IPS-15b (cell line): Measurements from ENCODE around the gene EFNA5.

Source experiments
- H3K27me3 ChIP-seq: one replicate; pipeline ENCODE4 v1.6.1; 2013; ENCODE audit warnings: low read length; ENCODE audit not compliant: control insufficient read depth, insufficient read depth
- H3K36me3 ChIP-seq: one replicate; pipeline ENCODE4 v1.6.1; 2013; ENCODE audit warnings: low read length; ENCODE audit not compliant: control insufficient read depth, insufficient read depth
- H3K4me1 ChIP-seq: one replicate; pipeline ENCODE4 v1.6.1; 2013; ENCODE audit warnings: mild to moderate bottlenecking, low read length; ENCODE audit not compliant: control insufficient read depth, insufficient read depth
- H3K4me3 ChIP-seq: one replicate; pipeline ENCODE4 v1.5.1; 2013; ENCODE audit warnings: low read depth, low read length
- H3K9ac ChIP-seq: one replicate; pipeline ENCODE4 v1.6.1; 2013; ENCODE audit warnings: low read depth, mild to moderate bottlenecking, low read length
- H3K9me3 ChIP-seq: one replicate; pipeline ENCODE4 v1.6.1; 2013; ENCODE audit warnings: mild to moderate bottlenecking, low read length; ENCODE audit not compliant: control insufficient read depth, insufficient read depth

Gene EFNA5

DNA sequence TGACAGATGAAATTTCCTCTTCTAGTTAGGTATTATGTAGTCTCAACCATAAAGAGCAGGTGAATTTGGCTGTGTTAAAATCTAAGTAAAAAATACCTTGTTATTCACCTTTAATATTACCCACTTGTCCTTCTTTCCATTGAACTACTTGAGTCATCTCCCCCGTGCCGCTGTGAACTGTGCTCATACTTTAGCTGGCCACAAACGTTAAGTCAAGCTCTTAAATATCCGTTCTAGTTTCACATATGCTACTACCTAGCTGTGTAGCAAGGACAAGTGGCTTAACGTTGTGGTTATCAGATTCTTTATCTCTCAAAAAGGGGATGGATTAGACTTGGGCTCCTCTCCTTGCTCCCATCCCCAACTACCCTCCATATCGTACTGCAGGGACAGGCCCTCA, 110.4 kb downstream of the EFNA5 start:
- Histone ChIP-seq H3K9me3 (no peaks in the 10 kb centered on the region), H3K4me1 (peaks cover 32% of the 10 kb centered on the region), H3K27me3 (no peaks in the 10 kb centered on the region), H3K9ac (no peak overlapping the region), H3K36me3 (no peaks in the 10 kb centered on the region), H3K4me3 (no peak overlapping the region)

DNA sequence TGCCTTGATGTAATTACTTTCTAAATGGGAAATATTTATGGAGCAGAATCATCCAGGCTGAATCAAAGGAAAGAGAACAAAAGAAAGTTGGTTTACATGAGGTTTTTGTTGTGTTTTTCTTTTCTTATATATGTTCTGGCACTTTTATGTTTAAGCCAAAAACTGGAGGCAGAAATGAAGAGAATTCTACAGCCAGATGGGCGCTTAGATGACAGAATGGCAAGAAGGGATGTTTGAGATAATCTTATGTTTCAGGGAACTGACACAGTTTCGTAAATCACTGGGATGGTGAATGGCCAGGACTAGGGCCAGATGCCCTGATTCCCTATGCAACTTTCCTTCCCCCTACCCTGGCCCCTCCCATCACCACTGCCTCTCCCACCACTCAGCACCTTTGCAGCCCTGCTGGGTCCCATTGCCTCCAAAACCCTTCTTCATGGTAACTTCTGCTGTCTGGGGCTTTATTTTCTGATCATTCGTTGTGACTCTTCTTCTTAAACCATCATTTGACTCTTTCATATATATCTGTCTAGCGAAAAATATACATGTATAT, 111.8 kb downstream of the EFNA5 start:
- H3K9me3 ChIP-seq = no peaks in the 10 kb centered on the region
- no peak overlapping the region for H3K4me3 ChIP-seq
- H3K27me3 ChIP-seq = no peaks in the 10 kb centered on the region
- no peak overlapping the region for H3K9ac ChIP-seq
- H3K4me1 ChIP-seq = peaks cover 21% of the 10 kb centered on the region
- no peaks in the 10 kb centered on the region for H3K36me3 ChIP-seq

DNA sequence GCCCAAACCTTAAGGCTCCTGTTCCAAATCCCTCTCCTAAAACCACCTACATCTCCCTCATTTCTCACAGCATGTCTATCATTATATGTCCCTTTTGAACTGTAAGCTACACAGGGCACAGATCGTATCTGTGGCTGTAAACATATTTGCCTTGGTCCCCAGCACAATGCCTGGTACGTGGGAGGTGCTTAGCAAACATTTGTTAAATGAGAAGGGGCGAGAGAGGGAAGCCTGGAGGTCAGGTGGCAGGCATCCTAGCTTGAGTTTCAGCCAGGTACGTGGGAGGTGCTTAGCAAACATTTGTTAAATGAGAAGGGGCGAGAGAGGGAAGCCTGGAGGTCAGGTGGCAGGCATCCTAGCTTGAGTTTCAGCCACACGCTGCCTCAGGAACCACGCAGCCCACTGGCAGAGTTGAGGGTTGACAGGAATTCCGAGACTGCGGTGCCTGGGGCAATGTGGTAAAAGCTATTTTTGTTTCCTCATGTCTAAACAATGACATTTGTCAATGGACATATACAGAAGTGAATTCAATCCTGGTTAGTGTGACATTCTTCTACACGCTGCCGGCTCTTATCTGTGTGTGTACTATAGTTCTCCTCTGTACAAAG, 113.6 kb downstream of the EFNA5 start:
- no peaks in the 10 kb centered on the region for H3K36me3 ChIP-seq
- H3K9ac ChIP-seq = no peak overlapping the region
- H3K9me3 ChIP-seq = no peaks in the 10 kb centered on the region
- no peak overlapping the region for H3K4me3 ChIP-seq
- H3K27me3 ChIP-seq = no peaks in the 10 kb centered on the region
- H3K4me1 ChIP-seq = peaks cover 21% of the 10 kb centered on the region

DNA sequence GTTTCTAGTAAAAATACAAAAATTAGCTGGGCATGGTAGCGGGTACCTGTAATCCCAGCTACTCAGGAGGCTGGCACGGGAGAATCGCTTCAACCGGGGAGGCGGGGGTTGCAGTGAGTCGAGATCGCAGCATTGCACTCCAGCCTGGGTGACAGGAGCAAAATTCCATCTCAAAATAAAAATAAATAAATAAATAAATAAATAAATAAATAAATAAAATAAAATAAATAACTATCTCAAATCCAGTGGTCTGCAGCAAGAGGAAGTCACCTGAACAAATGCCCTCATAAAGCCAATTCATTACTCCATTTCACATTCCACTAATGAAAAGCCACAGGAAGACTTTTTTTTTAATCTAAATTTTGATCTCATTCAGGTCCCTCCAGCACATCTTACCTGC, 114.2 kb downstream of the EFNA5 start:
- H3K4me3 ChIP-seq = no peak overlapping the region
- H3K9ac ChIP-seq = no peak overlapping the region
- H3K36me3 ChIP-seq = no peaks in the 10 kb centered on the region
- H3K27me3 ChIP-seq = no peaks in the 10 kb centered on the region
- H3K4me1 ChIP-seq = peaks cover 21% of the 10 kb centered on the region
- no peaks in the 10 kb centered on the region for H3K9me3 ChIP-seq

DNA sequence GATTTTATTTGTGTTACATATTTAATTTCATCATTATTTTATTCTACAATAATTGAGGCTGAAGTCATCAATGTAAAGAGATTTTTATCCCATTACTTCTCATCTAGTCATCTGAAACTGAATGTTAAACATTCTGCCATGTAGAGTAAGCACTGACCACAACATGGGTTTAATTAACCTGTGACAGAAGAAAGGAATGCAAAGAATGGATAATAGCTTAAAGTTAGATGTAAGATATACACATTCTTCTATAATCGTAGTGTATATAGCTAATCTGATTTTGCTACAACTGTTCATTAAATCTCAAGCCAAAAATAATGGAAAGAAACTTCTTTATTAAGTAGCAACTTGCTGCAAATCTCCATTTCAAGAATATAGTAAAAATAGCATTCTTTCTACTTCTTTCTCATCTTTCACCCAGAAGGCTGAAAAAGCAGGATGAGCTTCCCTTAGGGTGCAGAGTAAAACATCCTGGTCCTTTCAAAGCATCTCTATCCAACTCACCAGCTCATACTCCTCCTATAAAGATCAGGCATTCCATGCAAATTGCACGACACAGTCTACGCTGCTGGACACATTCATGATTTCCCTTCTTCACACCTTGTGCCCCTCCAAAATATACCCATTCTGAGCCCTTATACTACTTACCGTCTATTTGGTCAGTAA, 115.2 kb downstream of the EFNA5 start:
- H3K9ac ChIP-seq = no peak overlapping the region
- peaks cover 19% of the 10 kb centered on the region for H3K4me1 ChIP-seq
- H3K36me3 ChIP-seq = no peaks in the 10 kb centered on the region
- no peaks in the 10 kb centered on the region for H3K9me3 ChIP-seq
- no peak overlapping the region for H3K4me3 ChIP-seq
- no peaks in the 10 kb centered on the region for H3K27me3 ChIP-seq

DNA sequence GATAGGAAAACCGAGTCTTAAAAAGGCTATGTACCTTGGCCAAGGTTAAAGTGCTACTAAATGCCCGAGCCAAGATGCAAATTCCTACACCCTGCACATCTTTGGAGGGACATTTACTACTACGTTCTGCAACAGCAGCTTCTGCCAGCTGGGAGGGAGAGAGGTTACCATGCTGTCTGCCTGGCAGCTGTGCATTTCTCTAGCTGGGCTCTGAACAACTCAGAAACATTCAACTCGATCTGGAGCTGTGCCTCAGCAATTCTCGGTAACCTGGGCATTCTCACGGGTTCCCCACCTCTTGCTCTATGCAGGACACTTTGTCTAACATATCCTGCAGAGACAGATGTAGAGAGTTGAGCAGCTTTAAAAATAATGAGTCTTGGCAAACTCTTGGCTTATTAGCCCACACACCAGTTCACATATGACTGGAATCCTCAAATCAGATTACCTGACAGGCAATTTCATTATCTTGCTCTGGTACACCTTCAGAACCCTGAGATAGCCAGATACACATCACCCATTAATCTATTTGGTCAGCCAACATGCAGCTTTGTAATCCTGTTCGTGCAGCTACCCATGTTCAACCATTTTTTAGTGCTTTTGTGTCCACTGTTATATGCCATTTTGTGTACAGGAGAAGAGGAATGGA, 115.8 kb downstream of the EFNA5 start:
- no peak overlapping the region for H3K9ac ChIP-seq
- H3K4me1 ChIP-seq = peaks cover 19% of the 10 kb centered on the region
- H3K36me3 ChIP-seq = no peaks in the 10 kb centered on the region
- no peak overlapping the region for H3K4me3 ChIP-seq
- H3K9me3 ChIP-seq = no peaks in the 10 kb centered on the region
- no peaks in the 10 kb centered on the region for H3K27me3 ChIP-seq

DNA sequence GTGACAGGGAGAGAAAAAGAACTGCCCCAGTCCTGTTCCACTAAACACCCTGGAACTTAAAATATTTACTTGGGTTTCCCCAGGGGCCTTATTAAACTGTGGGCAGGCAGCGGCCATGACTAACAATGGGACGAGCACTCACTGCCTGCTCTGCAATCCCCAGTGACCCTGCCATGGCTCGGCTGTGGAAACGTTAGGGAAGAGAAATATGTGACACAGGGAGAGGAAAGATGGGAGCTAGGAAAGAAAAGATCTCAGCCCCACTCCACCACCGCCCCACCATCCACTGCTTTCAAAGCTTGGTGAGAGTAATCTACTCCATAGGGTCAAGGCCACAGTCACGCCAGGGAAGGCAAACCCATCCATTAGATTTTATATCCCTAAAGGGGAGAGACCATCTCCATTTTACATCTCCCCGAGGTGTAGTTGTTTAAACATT, 117.6 kb downstream of the EFNA5 start:
- H3K9ac ChIP-seq = no peak overlapping the region
- no peaks in the 10 kb centered on the region for H3K27me3 ChIP-seq
- H3K4me3 ChIP-seq = no peak overlapping the region
- no peaks in the 10 kb centered on the region for H3K9me3 ChIP-seq
- H3K36me3 ChIP-seq = no peaks in the 10 kb centered on the region
- peaks cover 14% of the 10 kb centered on the region for H3K4me1 ChIP-seq

DNA sequence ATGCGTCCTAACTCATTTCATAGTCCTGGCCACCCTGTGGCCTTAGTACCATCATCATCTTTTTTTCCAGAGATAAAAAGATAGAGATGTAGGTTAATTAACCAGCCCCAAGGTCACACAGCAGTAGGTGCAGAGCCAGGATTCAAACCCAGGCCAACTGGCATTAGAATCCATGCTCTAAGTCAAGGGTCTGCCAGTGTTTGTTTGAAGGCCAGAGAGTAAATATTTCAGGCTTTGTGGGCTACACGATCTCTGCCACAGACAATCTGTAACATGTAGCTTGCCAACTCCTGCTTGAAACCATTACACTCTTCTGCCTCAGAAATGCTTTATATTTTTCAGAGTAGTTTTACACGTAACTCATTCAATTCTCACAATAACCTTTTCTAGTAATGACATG, 119.6 kb downstream of the EFNA5 start:
- H3K4me3 ChIP-seq = no peak overlapping the region
- no peaks in the 10 kb centered on the region for H3K36me3 ChIP-seq
- H3K9ac ChIP-seq = no peak overlapping the region
- no peaks in the 10 kb centered on the region for H3K27me3 ChIP-seq
- no peaks in the 10 kb centered on the region for H3K4me1 ChIP-seq
- H3K9me3 ChIP-seq = no peaks in the 10 kb centered on the region

DNA sequence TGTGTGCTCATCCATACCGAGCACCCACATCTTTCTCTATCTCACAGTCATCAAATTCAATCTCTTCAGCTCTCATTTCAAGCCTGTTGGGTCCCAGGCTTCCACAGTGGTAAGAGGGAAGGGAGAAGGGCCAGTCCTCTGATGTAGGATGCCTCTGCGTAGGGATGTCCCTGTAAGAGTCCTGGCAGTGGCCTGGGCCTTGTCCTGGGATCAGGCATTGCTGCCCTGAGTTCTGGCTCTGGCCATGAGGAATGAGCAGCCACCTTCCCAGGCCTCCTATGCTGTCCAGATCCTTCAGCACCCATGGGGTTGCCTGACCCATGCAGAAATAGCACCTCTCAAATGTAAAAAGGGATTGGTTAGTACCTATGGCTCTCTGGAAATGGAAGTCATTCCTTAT, 121.2 kb downstream of the EFNA5 start:
- H3K27me3 ChIP-seq = no peaks in the 10 kb centered on the region
- H3K4me3 ChIP-seq = no peak overlapping the region
- no peaks in the 10 kb centered on the region for H3K4me1 ChIP-seq
- H3K9ac ChIP-seq = no peak overlapping the region
- H3K9me3 ChIP-seq = no peaks in the 10 kb centered on the region
- H3K36me3 ChIP-seq = no peaks in the 10 kb centered on the region

DNA sequence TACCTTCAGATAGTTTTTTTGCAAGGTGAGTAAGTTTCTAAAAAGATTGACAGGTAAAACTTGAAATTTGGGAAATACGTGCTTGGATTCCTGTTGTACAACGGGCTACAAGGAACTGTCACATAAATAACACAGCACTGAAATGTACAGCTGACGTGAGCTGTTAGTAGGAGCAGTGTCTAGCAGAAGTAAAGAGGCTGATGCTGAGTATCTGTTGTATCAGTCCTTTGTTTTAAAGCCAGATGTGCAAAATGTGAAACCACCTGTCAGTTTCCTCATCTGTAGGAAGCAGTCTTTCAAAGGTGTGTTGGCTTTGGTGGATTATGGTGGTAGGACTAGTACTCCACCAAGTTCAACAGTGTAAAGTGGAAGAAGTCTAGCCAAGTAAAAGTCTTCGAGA, 122.3 kb downstream of the EFNA5 start:
- Histone ChIP-seq H3K9me3 (no peaks in the 10 kb centered on the region), H3K4me1 (peaks cover 6% of the 10 kb centered on the region), H3K4me3 (no peak overlapping the region), H3K9ac (no peak overlapping the region), H3K27me3 (no peaks in the 10 kb centered on the region), H3K36me3 (no peaks in the 10 kb centered on the region)

DNA sequence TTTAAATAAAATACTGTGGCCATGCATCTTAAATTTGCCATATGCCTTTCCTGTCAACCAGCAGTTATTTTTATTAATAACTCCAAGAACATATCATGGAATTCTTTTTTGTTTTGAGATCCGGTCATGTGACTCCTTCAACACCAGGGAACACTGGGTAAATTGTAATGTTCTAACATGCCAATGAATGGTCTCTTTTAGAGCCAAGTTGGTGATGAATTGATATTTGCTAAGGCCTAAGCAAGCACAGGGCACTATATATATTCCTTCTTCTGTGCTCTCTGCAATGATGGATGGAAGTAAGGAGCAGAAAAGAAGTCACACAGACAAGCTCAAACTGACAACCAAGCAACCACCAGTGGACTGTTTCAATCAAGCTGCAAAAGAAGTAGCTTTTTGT, 124.0 kb downstream of the EFNA5 start:
- Histone ChIP-seq H3K36me3 (no peaks in the 10 kb centered on the region), H3K9ac (no peak overlapping the region), H3K4me3 (no peak overlapping the region), H3K4me1 (peaks cover 6% of the 10 kb centered on the region), H3K27me3 (no peaks in the 10 kb centered on the region), H3K9me3 (no peaks in the 10 kb centered on the region)

DNA sequence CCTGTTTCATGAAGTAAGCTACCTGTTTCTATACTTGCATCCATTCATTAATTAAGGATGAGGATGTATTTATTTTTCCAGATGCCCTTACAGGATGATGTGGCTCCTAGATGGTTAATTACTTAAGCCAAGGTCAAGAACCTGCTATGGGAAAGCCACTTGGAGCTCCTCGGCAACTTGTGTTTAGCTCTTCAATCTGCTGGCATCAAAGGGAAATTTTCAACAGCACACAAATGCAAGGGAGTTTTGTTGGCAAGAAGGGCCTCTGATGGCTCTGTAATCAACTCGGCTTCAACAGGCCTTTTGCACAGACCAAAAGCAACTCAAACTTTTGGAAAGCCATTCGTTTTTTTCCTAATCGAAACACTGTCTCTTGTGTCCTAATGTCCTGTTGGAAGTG, 125.3 kb downstream of the EFNA5 start:
- peaks cover 6% of the 10 kb centered on the region for H3K4me1 ChIP-seq
- no peak overlapping the region for H3K9ac ChIP-seq
- H3K36me3 ChIP-seq = no peaks in the 10 kb centered on the region
- no peaks in the 10 kb centered on the region for H3K9me3 ChIP-seq
- no peak overlapping the region for H3K4me3 ChIP-seq
- no peaks in the 10 kb centered on the region for H3K27me3 ChIP-seq
